HG03196 (cell line): Measurements from ENCODE around the gene IFI6.
A peak's percentile ranks its signal among the peaks of the same experiment; 100 is the strongest.
"Not testable (repeated sequence)": the region's sequence is repeated elsewhere in the genome, so short reads cannot be mapped to it uniquely, and the experiment has no call there.

Source experiments
- ATAC-seq: cut with Tn5 transposase; IDR thresholded peaks from one replicate; pipeline ENCODE4 v1.9.1; 2021; ENCODE audit not compliant: unreplicated experiment

IFI6 gene

GRCh38 chr1:27671964-27672749 lies at the start of gene IFI6:
Gene IFI6, minus strand, starts transcription at chr1:27672192. Its CDS starts 2,878 bp downstream, at chr1:27669314.
- peak; percentile 83 for ATAC-seq

GRCh38 chr1:27719286-27720251 lies 47.6 kb upstream of the IFI6 start:
- no peak for ATAC-seq

- no peak for ATAC-seq
Measured at GRCh38 chr1:27716262-27716895, 44.4 kb upstream of the IFI6 start.

- ATAC-seq, result no peak
Measured at GRCh38 chr1:27713869-27714513, 42.0 kb upstream of the IFI6 start.

- ATAC-seq, result no peak
Measured at GRCh38 chr1:27713139-27713725, 41.2 kb upstream of the IFI6 start.

- no peak for ATAC-seq
Measured at GRCh38 chr1:27710574-27710973, 38.6 kb upstream of the IFI6 start.

GRCh38 chr1:27705545-27705944 lies 33.6 kb upstream of the IFI6 start:
- no peak for ATAC-seq

- no peak for ATAC-seq
Measured at GRCh38 chr1:27704958-27705357, 33.0 kb upstream of the IFI6 start.

- ATAC-seq, result not testable (repeated sequence)
Measured at GRCh38 chr1:27696835-27697234, 24.8 kb upstream of the IFI6 start.

- ATAC-seq, result no peak
Measured at GRCh38 chr1:27690183-27690582, 18.2 kb upstream of the IFI6 start.

- ATAC-seq, result peak; percentile 69
Measured at GRCh38 chr1:27689423-27690173, 17.6 kb upstream of the IFI6 start.

- ATAC-seq, result no peak
Measured at GRCh38 chr1:27687906-27688305, 15.9 kb upstream of the IFI6 start.

- ATAC-seq, result no peak
Measured at GRCh38 chr1:27686223-27686990, 14.4 kb upstream of the IFI6 start.

- ATAC-seq, result no peak
Measured at GRCh38 chr1:27684176-27684575, 12.2 kb upstream of the IFI6 start.

GRCh38 chr1:27682351-27682944 lies 10.5 kb upstream of the IFI6 start:
- no peak for ATAC-seq

- ATAC-seq, result not testable (repeated sequence)
Measured at GRCh38 chr1:27681580-27681979, 9.6 kb upstream of the IFI6 start.

- not testable (repeated sequence) for ATAC-seq
Measured at GRCh38 chr1:27680225-27680791, 8.3 kb upstream of the IFI6 start.

- no peak for ATAC-seq
Measured at GRCh38 chr1:27678747-27679146, 6.8 kb upstream of the IFI6 start.
